GM12878 (cell line): ENCODE results near the gene PCDHGA2. TPM values are rescaled to one million over a fixed set of nuclear protein-coding genes. Genes with fewer than 3 reads are reported as not detected.

Experiments
- ATAC-seq: fragments of 200-7000 bp; cut with Tn5 transposase; 3 replicates; pipeline ENCODE4 v1.9.1; 2020; ENCODE audit warnings: mild to moderate bottlenecking, moderate library complexity
- BruUV-seq: library from RNA; stranded (reverse); fragments of 400-500 nt; replicated peaks from 2 replicates; lab custom pipeline; 2021; lab: Mats Ljungman, UMichigan
- CTCF ChIA-PET: fragments of 300-600 bp; sonication (Branson Sonifier 250); formaldehyde crosslinking; extraction: SDS; loops from one replicate; lab custom pipeline; 2021; ENCODE audit warnings: inconsistent platforms; lab: Yijun Ruan, JAX
- POLR2A ChIA-PET: fragments of 350-600 bp; formaldehyde crosslinking; extraction: SDS; loops from one replicate; lab custom pipeline; 2021; ENCODE audit warnings: inconsistent platforms; lab: Charles Lee
- RAD21 ChIA-PET: fragments of 300-600 bp; sonication (Branson Sonifier 250); formaldehyde crosslinking; loops from one replicate; lab custom pipeline; 2023; ENCODE audit warnings: antibody characterized with exemption; ENCODE audit not compliant: unreplicated experiment; lab: Charles Lee
- SMC1A ChIA-PET: fragments of 300-600 bp; sonication (Branson Sonifier 250); formaldehyde crosslinking; loops from one replicate; lab custom pipeline; 2023; ENCODE audit not compliant: unreplicated experiment, uncharacterized antibody; lab: Charles Lee
- DNase-seq: peaks from one replicate; pipeline ENCODE4 v3.0.0-alpha.2; 2011; ENCODE audit warnings: low read depth, low spot score
- FAIRE-seq: peaks from 3 replicates; lab custom pipeline; 2011; peaks lifted over from hg19 to GRCh38; lab: Jason Lieb, UNC
- H2AFZ ChIP-seq: 2 replicates; pipeline ENCODE4 v1.6.0; 2011; ENCODE audit warnings: low read depth, low read length, control low read depth; ENCODE audit not compliant: control insufficient read depth
- H3K27ac ChIP-seq: 2 replicates; pipeline ENCODE4 v1.5.1; 2011; ENCODE audit warnings: control low read depth; ENCODE audit not compliant: control insufficient read depth, insufficient read depth
- H3K27me3 ChIP-seq, 2 experiments: replicated peaks in 1 of 2; 2 replicates each; pipeline versions ENCODE4 v1.6.0 to v1.6.1; 2011; ENCODE audit warnings: low read length in 1 of 2; ENCODE audit not compliant: control insufficient read depth in 2 of 2, insufficient read depth in 2 of 2
- H3K36me3 ChIP-seq, 2 experiments: 2 replicates each; pipeline ENCODE4 v1.5.1; 2011; ENCODE audit warnings: low read length in 1 of 2; ENCODE audit not compliant: control insufficient read depth in 2 of 2, insufficient read depth in 2 of 2
- H3K4me1 ChIP-seq: 2 replicates; pipeline ENCODE4 v1.6.1; 2011; ENCODE audit warnings: mild to moderate bottlenecking, low read length, moderate library complexity, mixed read lengths; ENCODE audit not compliant: control insufficient read depth, insufficient read depth
- H3K4me2 ChIP-seq: 2 replicates; pipeline ENCODE4 v1.6.0; 2011; ENCODE audit warnings: control low read depth; ENCODE audit not compliant: control insufficient read depth, insufficient read depth
- H3K4me3 ChIP-seq: fragments of 200-600 bp; sonication (generic); 2 replicates; pipeline ENCODE4 v1.5.1; 2016
- H3K79me2 ChIP-seq: 2 replicates; pipeline ENCODE4 v1.6.0; 2011; ENCODE audit warnings: low read length; ENCODE audit not compliant: control insufficient read depth, insufficient read depth
- H3K9ac ChIP-seq: 2 replicates; pipeline ENCODE4 v1.8.0; 2011; ENCODE audit warnings: low read length, control low read depth, mixed read lengths; ENCODE audit not compliant: control insufficient read depth, insufficient read depth
- H3K9me3 ChIP-seq: replicated peaks from 3 replicates; pipeline ENCODE4 v1.5.1; 2011; ENCODE audit warnings: mild to moderate bottlenecking, low read length; ENCODE audit not compliant: control insufficient read depth, insufficient read depth
- H4K20me1 ChIP-seq: 2 replicates; pipeline ENCODE4 v1.6.0; 2011; ENCODE audit not compliant: control insufficient read depth, insufficient read depth
- MTA2 ChIP-seq: fragments of 450-650 bp; IDR thresholded peaks from 2 replicates; pipeline ENCODE4 v1.6.1; 2016; ENCODE audit warnings: low read depth, mild to moderate bottlenecking, moderate library complexity
- NFIC ChIP-seq: IDR thresholded peaks from 2 replicates; pipeline ENCODE4 v1.6.1; 2012; ENCODE audit warnings: low read depth, mild to moderate bottlenecking, inconsistent platforms, low read length, moderate library complexity
- PAX5 ChIP-seq: IDR thresholded peaks from 2 replicates; pipeline ENCODE4 v1.6.1; 2011; ENCODE audit warnings: low read depth, low read length, borderline replicate concordance
- PML ChIP-seq: IDR thresholded peaks from 2 replicates; pipeline ENCODE4 v1.6.1; 2012; ENCODE audit warnings: low read length, inconsistent platforms
- RB1 ChIP-seq: fragments of 450-650 bp; formaldehyde crosslinking; IDR thresholded peaks from 2 replicates; pipeline ENCODE4 v1.6.1; 2017; ENCODE audit warnings: mild to moderate bottlenecking, borderline replicate concordance
- SIN3A ChIP-seq: IDR thresholded peaks from 2 replicates; pipeline ENCODE4 v1.6.1; 2012; ENCODE audit warnings: low read depth, low read length, improper control_type of control experiment
- STAT3 ChIP-seq: IDR thresholded peaks from 2 replicates; pipeline ENCODE4 v1.6.1; 2011; ENCODE audit warnings: low read depth, low read length, improper control_type of control experiment
- TBL1XR1 ChIP-seq: IDR thresholded peaks from 2 replicates; pipeline ENCODE4 v1.6.1; 2012; ENCODE audit warnings: low read depth, low read length, improper control_type of control experiment
- ZNF622 ChIP-seq: fragments of 450-650 bp; IDR thresholded peaks from 2 replicates; pipeline ENCODE4 v1.6.1; 2017; ENCODE audit warnings: mild to moderate bottlenecking, inconsistent platforms
- WGBS: methylation state at CpG from one replicate; pipeline ENCODE4 v1.1.6; 2016; ENCODE audit warnings: low lambda C conversion rate; ENCODE audit not compliant: insufficient replicate concordance, insufficient coverage; ENCODE audit errors: missing lambda C conversion rate; 5-methylcytosine and 5-hydroxymethylcytosine counted together
- in situ Hi-C: fragments of 300-500 bp; cut with MboI; formaldehyde crosslinking; loops from 9 replicates; pipeline ENCODE4 v1.14.3; 2018; ENCODE audit warnings: mixed read lengths
- intact Hi-C: fragments of 100-400 bp; cut with micrococcal nuclease; formaldehyde crosslinking; loops from one replicate; pipeline ENCODE4 v1.14.2; 2022; ENCODE audit not compliant: unreplicated experiment
- polyA plus RNA-seq, 11 experiments: library from polyadenylated mRNA; depleted of rRNA in 4 of 11; unstranded in 6 of 11; stranded (reverse) in 5 of 11; fragments of >200 nt; fragmentation: Nextera tagmentation in 4 of 11; fragmentation: Illumina TruSeq in 1 of 11; extraction: Ambion mirVana in 4 of 11; extraction: Trizol in 1 of 11; gene quantifications; 1 replicate in 1 of 11; 2 replicates in 10 of 11; pipeline versions ENCODE4 v1.2.1 to v1.2.3, GENCODE V29; 2011 to 2016; ENCODE audit warnings: inconsistent platforms in 2 of 11, missing spikeins in 2 of 11, low read depth in 1 of 11
- total RNA-seq, 4 experiments: library from RNA; depleted of rRNA in 3 of 4; stranded (reverse); fragments of >200 nt in 3 of 4; fragmentation: Illumina TruSeq in 1 of 4; extraction: Trizol in 1 of 4; gene quantifications; 2 replicates each; pipeline versions ENCODE4 v1.2.1 to v1.2.3, GENCODE V29; 2013 to 2021
- TF ChIP-seq, protein P1 (sequence below): IDR thresholded peaks from 2 replicates; pipeline ENCODE4 v1.6.1; 2011; ENCODE audit warnings: low read depth, low read length, improper control_type of control experiment, borderline replicate concordance

Gene PCDHGA2
- total and polyA plus RNA-seq, 10 of the 15 experiments (the other 5 are each of a cell fraction or from before 2014, with no cell fraction given) = 0.03 to 0.11 (median 0.05) TPM; not detected in 4

DNA sequence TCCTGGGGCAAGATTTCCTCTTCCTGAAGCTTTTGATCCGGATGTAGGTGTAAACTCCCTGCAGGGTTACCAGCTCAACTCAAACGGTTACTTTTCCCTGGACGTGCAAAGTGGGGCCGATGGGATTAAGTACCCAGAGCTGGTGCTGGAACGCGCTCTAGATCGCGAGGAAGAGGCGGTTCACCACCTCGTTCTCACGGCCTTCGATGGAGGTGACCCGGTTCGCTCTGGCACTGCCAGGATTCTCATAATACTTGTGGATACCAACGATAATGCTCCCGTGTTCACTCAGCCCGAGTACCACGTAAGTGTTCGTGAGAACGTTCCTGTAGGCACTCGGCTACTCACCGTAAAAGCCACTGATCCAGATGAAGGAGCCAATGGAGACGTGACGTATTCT lies 17.1 kb downstream of the PCDHGA2 start:
- Histone ChIP-seq H2AFZ (no peak overlapping the region), H3K4me2 (no peak overlapping the region), H3K79me2 (no peaks in the 10 kb centered on the region), H3K4me1 (no peaks in the 10 kb centered on the region), H3K9me3 (peaks cover 3% of the 10 kb centered on the region; the same call in 2 of the 3 replicates), H4K20me1 (no peaks in the 10 kb centered on the region), H3K36me3 (no peaks in the 10 kb centered on the region), H3K27me3 (no peaks in the 10 kb centered on the region), H3K27ac (no peak overlapping the region), H3K4me3 (no peak overlapping the region), H3K9ac (no peak overlapping the region)
- CTCF ChIA-PET = interaction anchor here (1.1 to 1.5 kb wide), 4 partner anchors 9 to 212 kb away, joined by 3 to 6 read pairs (median 4); partner anchors contain the start of gene PCDHGB3
- POLR2A ChIA-PET = no interaction called here
- no TSS peak for BruUV-seq
- 82% methylated on average over 24 of the region's 24 CpGs for WGBS
- no peak for ATAC-seq
- DNase-seq = no peak
- no peak for FAIRE-seq
- RAD21 ChIA-PET = interaction anchor here (1.4 kb wide), 1 partner anchor 58 kb away, joined by 5 read pairs; the partner anchor contains the start of gene PCDHGA10
- SMC1A ChIA-PET = no interaction called here
- in situ Hi-C loops (no loop called here), intact Hi-C loops (no loop called here)
- TF ChIP-seq TBL1XR1 = no peak
- no peak for TF ChIP-seq PAX5
- TF ChIP-seq, protein P1, sequence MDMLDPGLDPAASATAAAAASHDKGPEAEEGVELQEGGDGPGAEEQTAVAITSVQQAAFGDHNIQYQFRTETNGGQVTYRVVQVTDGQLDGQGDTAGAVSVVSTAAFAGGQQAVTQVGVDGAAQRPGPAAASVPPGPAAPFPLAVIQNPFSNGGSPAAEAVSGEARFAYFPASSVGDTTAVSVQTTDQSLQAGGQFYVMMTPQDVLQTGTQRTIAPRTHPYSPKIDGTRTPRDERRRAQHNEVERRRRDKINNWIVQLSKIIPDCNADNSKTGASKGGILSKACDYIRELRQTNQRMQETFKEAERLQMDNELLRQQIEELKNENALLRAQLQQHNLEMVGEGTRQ = no peak
- no peak for TF ChIP-seq PML
- TF ChIP-seq SIN3A = no peak
- TF ChIP-seq RB1 = no peak
- no peak for TF ChIP-seq STAT3
- no peak for TF ChIP-seq ZNF622
- TF ChIP-seq MTA2 = no peak
- TF ChIP-seq NFIC = no peak
